HG03066 (cell line): ENCODE data around the gene CCT8.
A peak's percentile ranks its signal among the peaks of the same experiment; 100 is the strongest.

Source experiments
- ATAC-seq: cut with Tn5 transposase; IDR thresholded peaks from one replicate; pipeline ENCODE4 v1.9.1; 2021; ENCODE audit warnings: low read depth; ENCODE audit not compliant: unreplicated experiment

CCT8 gene

GRCh38 chr21:29073222-29074006, at the start of gene CCT8:
Gene CCT8 (minus strand): TSS chr21:29073648. CDS start chr21:29073590, 58 bp downstream.
- ATAC-seq, result peak; percentile 79

- no peak for ATAC-seq
Observed at GRCh38 chr21:29121759-29122158, 48.3 kb upstream of the CCT8 start.

- no peak for ATAC-seq
Observed at GRCh38 chr21:29117372-29117955, 44.0 kb upstream of the CCT8 start.

GRCh38 chr21:29115899-29116298, 42.5 kb upstream of the CCT8 start:
- ATAC-seq, result no peak

- no peak for ATAC-seq
Observed at GRCh38 chr21:29114765-29115500, 41.5 kb upstream of the CCT8 start.

GRCh38 chr21:29105218-29105617, 31.8 kb upstream of the CCT8 start:
- no peak for ATAC-seq

- no peak for ATAC-seq
Observed at GRCh38 chr21:29104239-29104708, 30.8 kb upstream of the CCT8 start.

- no peak for ATAC-seq
Observed at GRCh38 chr21:29102791-29103257, 29.4 kb upstream of the CCT8 start.

- no peak for ATAC-seq
Observed at GRCh38 chr21:29098156-29098555, 24.7 kb upstream of the CCT8 start.

- ATAC-seq, result no peak
Observed at GRCh38 chr21:29096218-29097015, 23.0 kb upstream of the CCT8 start.

GRCh38 chr21:29092102-29092959, 18.9 kb upstream of the CCT8 start:
- ATAC-seq, result no peak

GRCh38 chr21:29091033-29091432, 17.6 kb upstream of the CCT8 start:
- ATAC-seq, result no peak

GRCh38 chr21:29085106-29085752, 11.8 kb upstream of the CCT8 start:
- no peak for ATAC-seq

GRCh38 chr21:29084372-29084771, 10.9 kb upstream of the CCT8 start:
- no peak for ATAC-seq

GRCh38 chr21:29083306-29083705, 9.9 kb upstream of the CCT8 start:
- no peak for ATAC-seq

GRCh38 chr21:29082046-29082815, 8.8 kb upstream of the CCT8 start:
- no peak for ATAC-seq

- ATAC-seq, result no peak
Observed at GRCh38 chr21:29080454-29080941, 7.0 kb upstream of the CCT8 start.
